ENCODE data around the gene BCL2L2.
"Not testable (repeated sequence)": the region's sequence is repeated elsewhere in the genome, so short reads cannot be mapped to it uniquely, and the experiment has no call there.

BCL2L2 gene, protein sequence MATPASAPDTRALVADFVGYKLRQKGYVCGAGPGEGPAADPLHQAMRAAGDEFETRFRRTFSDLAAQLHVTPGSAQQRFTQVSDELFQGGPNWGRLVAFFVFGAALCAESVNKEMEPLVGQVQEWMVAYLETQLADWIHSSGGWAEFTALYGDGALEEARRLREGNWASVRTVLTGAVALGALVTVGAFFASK

DNA sequence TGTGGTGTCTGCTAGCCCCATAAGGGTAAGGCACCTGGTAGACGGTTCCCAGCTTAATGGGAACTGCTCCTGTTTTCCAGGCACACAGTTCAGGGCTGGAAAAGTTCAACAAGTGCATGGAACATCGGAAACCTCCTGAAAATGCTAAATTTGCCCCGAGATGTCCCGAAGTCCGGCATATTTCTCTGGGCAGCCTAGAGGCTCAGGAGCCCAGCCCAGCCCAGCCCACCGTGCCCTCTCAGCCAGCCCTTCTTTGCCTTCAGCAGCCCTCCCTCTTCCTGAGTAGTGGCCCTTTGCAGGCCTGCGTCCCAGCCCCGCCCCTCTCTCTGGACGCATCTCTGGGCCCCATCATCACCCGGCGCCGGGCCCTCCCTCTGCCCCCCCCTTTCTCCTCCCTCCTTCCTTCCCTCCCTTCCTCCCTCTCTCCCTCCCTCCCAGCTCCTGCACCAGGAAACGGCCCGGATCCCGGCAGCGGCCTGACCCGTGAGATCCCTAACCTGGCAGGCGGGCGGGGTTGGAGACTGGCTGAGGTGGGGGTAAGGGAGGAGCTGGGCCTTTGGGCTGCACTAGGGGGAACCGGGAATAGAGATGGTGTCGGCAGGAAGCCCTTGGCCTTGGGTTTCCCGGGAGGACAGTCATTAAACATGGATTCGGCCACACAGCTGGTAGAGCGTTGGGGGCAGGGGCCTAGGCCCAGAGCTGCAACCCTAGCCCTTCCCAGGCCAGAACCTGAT lies at the start of gene BCL2L2:
TSS of gene BCL2L2 (plus strand) at position 422 of the 734 bp plus-strand sequence. CDS start 935 bp downstream, outside the sequence.
- TF ChIP-seq POLR2A (IDR thresholded peaks at IDR 0.05; ENCODE audit: low read depth, low read length): peak; percentile 47
- DNase-seq (ENCODE audit: insufficient read length, low spot score): peak; percentile 42
- FAIRE-seq: no peak

DNA sequence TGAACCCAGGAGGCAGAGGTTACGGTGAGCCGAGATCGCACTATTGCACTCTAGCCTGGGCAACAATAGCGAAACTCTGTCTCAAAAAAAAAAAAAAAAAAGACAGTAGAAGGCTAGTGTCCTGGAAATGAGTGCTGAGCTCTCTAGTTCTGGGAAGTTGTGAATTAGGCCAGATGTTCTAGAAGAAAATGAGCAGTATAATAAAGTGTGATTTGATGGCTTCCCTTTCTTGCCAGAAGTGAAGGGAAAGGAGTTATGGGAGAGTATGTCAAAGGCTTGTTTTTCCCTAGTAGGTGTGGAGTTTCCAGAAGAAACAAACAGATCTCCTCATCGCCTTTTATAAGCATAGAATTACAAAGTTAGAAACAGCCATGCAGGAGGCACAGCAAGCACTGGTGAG lies 48.4 kb upstream of the BCL2L2 start:
- no peak for DNase-seq (ENCODE audit: insufficient read length, low spot score)
- FAIRE-seq: no peak
- TF ChIP-seq POLR2A (IDR thresholded peaks at IDR 0.05; ENCODE audit: low read depth, low read length): no peak

DNA sequence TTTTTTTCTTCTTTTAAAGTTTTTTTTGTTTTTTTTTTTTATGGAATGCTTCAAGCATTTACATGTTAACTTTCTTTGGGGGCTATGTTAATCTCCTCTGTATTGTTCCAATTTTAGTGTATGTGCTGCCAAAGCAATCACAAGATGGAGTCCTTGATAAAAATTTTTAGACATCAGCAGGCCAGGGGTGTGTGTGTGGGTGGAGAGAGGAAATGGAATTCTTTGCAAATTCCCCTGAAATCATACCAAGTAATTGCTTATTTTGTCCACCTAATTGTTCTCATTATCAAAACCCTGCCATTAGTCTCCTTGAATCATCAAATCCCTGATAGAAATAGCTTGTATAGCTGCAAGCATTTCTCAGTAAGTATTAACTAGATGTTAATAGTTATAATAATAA lies 47.2 kb upstream of the BCL2L2 start:
- no peak for TF ChIP-seq POLR2A (IDR thresholded peaks at IDR 0.05; ENCODE audit: low read depth, low read length)
- DNase-seq (ENCODE audit: insufficient read length, low spot score) (no peak), FAIRE-seq (no peak)

DNA sequence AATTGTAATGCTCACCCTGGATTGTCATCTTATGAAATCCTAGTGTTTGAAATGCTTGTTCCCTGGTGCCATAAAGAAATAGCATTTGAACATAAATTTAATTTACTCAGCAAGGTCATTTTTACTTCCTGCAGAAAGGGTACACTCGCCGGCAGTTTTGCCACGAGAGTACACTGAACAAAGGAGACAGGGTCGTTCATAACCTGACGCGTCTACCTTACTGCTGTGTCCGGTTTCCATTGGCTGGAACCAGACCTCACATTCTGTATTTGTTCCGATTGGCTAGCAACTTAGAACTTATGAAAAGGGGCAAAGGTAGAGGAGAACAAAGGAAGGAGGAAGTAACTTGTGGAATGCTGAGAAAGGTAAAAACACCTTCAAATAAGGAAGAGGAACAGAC lies 45.8 kb upstream of the BCL2L2 start:
- DNase-seq (ENCODE audit: insufficient read length, low spot score); FAIRE-seq: not testable (repeated sequence)

DNA sequence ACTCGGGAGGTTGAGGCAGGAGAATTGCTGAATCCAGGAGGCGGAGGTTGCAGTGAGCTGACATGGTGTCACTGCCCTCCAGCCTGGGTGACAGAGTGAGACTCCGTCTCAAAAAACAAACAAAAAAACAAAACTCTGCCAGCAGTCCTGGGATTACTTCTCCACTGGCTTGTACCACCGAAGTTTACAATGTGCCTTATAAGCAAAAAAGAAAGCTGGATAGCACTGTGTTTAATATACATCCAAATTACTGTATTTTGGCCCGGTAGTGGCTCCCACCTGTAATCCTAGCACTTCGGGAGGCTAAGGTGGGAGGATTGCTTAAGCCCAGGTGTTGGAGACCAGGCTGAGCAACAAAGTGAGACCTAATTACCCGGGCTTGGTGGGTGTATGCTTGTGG lies 37.4 kb upstream of the BCL2L2 start:
- no peak for DNase-seq (ENCODE audit: insufficient read length, low spot score)
- no peak for FAIRE-seq
- no peak for TF ChIP-seq POLR2A (IDR thresholded peaks at IDR 0.05; ENCODE audit: low read depth, low read length)

DNA sequence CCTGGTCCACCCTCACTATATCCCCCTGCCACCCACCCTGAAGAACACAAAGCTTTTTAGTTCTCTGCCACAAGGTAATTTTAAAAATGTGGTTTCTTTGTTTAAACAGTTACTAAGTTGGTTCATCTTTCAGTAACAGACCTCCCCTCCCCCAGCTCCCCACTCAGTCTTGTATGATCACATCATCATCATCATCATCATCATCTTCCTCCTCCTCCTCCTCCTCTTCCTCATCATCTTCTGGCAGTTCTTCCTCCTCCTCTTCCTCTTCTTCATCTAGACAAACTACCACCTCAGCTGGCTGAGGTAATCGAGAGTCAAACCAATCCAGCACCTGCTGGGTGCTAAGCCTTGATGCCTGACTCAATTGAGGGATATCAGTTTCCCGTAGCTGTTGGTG lies 31.2 kb upstream of the BCL2L2 start:
- DNase-seq (ENCODE audit: insufficient read length, low spot score) (no peak), FAIRE-seq (no peak)
- no peak for TF ChIP-seq POLR2A (IDR thresholded peaks at IDR 0.05; ENCODE audit: low read depth, low read length)

DNA sequence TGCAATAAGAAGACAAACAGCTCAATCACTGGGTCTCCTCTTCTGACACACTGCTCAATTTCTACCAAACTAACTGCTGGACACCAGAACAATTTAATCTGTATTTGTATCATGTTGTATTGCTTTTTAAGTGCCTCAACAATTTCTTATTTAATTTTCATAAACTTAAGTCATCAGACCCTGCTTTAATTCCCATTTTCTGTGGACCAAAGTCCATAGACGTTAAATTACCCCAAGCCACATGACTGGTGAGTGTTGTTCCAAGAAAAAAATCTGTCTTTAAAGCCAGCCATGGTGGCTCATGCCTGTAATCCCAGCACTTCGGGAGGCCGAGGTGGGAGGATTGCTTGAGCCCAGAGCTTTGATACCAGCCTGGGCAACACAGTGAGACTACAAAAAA lies 29.4 kb upstream of the BCL2L2 start:
- no peak for TF ChIP-seq POLR2A (IDR thresholded peaks at IDR 0.05; ENCODE audit: low read depth, low read length)
- DNase-seq (ENCODE audit: insufficient read length, low spot score) (no peak), FAIRE-seq (no peak)

DNA sequence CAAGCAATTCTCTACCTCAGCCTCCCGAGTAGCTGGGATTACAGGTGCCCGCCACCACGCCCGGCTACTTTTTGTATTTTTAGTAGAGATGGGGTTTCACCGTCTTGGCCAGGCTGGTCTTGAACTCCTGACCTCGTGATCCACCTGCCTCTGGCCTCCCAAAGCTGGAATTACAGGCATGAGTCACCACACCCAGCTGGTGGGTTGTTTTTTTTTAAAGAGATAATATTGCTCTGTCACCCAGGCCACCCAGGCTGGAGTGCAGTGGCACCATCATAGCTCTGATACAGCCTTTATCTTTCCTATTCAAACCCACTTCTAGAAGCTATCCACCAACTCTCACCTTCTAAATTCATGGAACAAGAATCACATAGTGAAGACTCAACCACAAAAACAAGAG lies 28.7 kb upstream of the BCL2L2 start:
- FAIRE-seq; DNase-seq (ENCODE audit: insufficient read length, low spot score): not testable (repeated sequence)

DNA sequence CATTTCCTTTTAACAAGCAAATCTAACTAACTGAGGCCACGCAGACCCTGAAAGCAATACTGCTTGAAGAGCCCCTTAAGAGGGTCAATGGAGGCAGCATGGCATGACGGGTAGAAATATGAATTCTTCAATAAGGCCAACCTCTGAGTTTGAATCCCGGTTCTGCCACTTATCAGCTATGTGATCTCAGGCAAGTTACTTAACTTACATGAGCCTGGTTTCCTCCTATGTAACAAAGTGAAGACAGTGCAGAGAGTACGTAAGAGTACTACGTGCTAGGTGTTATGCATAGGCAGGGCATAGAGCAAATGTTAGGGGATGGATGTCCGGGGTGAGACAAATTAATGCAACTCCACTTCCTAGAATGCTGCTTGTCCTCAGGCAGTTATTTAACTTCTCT lies 25.4 kb upstream of the BCL2L2 start:
- TF ChIP-seq POLR2A (IDR thresholded peaks at IDR 0.05; ENCODE audit: low read depth, low read length): no peak
- DNase-seq (ENCODE audit: insufficient read length, low spot score) (no peak), FAIRE-seq (no peak)

DNA sequence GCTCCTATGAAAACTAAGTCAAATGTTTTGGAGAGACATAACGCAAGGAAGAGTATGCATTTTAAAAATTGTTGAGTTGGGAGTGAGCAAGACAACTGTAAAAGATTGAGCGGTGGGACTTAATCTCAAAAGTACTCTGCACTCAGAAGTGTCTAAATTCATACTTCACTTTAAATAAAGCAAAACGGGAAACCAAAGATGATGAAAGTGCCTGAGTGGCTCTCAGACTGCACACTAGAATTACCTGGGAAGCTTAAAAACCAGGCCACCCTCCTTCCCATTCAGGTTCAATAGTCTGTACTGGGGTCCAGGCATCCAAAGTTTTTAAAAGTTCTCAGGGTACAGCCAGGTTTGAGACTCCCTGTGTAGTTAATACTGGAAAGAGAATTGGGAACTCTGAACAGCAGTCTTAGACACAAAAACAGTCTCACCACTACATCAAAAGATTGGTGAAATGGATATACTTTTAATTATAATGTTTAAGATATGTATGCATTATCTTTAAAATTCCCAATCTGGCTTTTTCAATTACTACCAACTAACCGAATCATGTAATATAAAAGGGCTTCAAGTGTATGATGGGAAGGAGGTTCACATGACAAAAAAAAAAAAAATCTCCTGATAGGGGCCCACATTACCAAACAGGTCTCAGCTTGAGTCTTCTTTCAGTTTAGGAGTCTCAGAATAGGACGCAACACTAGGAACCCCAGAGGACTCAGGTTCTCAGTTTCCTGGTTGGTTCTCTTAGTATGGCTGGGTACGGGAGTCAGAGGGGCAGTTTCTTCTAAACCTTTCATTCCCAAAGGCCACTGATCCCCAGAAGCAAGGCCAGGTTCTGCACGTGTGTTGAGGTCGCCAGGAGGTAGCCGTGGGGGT lies 21.7 kb upstream of the BCL2L2 start:
- no peak for TF ChIP-seq POLR2A (IDR thresholded peaks at IDR 0.05; ENCODE audit: low read depth, low read length)
- DNase-seq (ENCODE audit: insufficient read length, low spot score) (no peak), FAIRE-seq (no peak)

DNA sequence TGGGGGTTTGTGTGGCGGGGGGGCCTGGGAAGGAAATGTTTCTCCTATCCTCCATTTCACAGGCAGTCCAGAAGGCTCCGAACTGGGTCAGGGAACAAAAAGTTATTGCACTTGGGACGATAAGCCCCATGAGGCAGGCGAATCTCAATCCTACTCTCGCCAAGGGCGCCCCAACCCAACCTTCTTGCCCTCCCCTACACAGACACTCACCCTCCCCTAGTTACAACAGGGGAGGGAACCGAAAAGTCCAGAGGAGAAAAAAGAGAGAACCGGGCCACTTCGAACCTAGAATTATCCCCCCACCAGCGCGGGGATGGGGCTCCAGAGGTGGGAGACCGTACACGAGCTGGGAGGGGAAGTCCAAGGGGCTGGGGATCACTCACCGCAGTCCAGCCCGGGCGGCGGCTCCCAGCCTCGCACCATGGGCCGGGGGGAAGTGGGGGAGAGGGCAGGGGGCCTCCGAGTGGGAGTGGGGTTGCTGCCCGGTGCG lies 21.1 kb upstream of the BCL2L2 start:
- DNase-seq (ENCODE audit: insufficient read length, low spot score): peak; percentile 22
- no peak for TF ChIP-seq POLR2A (IDR thresholded peaks at IDR 0.05; ENCODE audit: low read depth, low read length)
- FAIRE-seq: no peak

DNA sequence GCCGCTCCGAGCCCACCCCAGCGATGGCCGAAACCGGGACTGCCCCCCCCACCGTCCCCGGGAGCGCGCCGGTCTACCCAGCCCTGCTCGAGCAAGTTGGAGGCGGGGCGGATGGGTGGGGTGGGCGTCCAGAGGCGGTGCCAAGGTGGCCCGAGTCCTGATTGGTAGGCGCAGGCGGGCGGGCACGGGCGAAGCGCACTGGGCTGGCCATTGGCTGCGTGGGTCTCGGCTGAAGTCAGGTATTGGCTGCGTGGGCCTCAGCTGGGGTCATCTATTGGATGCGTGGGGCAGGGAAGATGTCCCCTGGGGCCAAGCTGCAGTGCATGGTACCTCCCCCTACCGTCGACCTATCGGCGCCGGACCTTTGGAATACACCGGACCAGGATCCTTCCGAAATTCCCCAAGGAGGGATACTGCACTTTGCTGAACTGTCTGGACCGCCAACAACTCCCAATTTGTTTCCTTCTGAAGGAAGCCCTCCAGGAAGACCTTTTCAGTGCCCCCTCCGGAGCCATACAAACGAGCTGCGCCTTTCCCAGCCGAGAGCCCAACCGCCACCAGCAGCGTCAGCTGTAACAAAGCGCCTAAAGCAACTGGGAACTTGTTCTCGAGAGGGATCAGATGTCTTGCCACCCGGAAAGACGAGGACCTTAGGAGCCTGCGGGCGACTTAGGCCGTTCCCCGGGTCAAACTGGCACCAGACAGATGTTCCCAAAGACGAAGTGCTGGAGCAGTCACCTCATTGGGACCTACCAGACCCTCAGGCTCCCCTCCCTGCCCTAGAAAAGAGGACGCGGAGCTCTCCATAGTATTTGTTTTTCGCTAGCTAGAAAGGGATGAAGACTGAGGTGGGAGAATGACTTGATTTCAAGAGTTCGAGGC lies 20.4 kb upstream of the BCL2L2 start, which contains the start of gene HOMEZ:
TSS of gene HOMEZ (minus strand) at position 113 of the 882 bp plus-strand sequence. CDS start 180 bp downstream, outside the sequence.
- DNase-seq (ENCODE audit: insufficient read length, low spot score) (peak; percentile 89), FAIRE-seq (peak; percentile 97)
- peak; percentile 48 for TF ChIP-seq POLR2A (IDR thresholded peaks at IDR 0.05; ENCODE audit: low read depth, low read length)

DNA sequence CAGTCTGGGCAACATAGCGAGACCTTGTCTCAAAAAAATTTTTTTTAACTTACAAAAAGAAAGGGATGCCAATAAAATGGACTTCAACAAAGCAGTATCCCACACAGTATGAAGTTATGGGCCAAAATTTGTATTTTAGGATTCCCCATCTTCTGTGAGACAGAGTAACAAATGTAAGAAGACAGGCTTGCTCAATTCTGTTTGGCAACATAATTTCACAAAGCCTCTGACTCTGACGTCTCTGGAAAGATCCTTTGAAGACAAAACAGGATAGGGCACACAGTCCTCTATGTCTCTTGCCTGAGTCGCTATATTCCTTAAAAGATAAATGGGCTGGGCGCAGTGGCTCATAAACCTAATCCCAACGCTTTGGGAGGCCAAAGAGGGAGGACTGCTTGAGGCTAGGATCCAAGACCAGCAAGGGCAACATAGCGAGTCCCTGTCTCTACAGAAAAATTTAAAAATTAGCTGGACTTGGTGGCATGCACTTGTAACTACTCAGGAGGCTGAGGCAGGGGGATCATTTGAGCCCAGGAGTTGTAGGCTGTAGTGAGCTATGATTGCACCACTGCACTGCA lies 19.6 kb upstream of the BCL2L2 start:
- no peak for FAIRE-seq
- no peak for DNase-seq (ENCODE audit: insufficient read length, low spot score)
- no peak for TF ChIP-seq POLR2A (IDR thresholded peaks at IDR 0.05; ENCODE audit: low read depth, low read length)

Data from H54 (cell line).